GM18526 (cell line): ENCODE measurements around the gene GLT8D2.

Source experiments
- POLR2A ChIP-seq: IDR thresholded peaks from 3 replicates; pipeline ENCODE4 v1.6.1; 2011; ENCODE audit not compliant: insufficient read length; ENCODE audit errors: extremely low read depth

Gene GLT8D2

DNA sequence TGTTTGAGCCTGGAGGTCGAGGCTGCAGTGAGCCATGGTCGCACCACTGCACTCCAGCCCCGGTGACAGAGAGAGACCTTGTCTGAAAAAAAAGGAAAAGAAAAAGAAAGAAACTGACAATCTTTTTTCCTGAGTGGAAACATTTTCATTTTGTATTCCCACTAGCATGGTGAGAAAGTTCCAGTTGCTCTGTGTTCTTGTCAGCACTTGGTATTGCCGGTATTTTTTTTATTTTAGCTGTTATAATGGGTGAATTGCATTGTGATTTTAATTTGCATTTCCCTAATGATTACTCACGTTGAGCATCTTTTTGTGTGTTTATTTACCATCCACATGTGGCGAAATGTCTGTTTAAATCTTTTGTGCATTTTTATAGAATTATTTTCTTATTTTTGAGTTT lies 25.6 kb downstream of the GLT8D2 start:
- no peak for TF ChIP-seq POLR2A

GRCh38 chr12:104023710-104024109 lies 26.3 kb downstream of the GLT8D2 start:
- no peak for TF ChIP-seq POLR2A

GRCh38 chr12:104022786-104023185 lies 27.2 kb downstream of the GLT8D2 start:
- TF ChIP-seq POLR2A: no peak

DNA sequence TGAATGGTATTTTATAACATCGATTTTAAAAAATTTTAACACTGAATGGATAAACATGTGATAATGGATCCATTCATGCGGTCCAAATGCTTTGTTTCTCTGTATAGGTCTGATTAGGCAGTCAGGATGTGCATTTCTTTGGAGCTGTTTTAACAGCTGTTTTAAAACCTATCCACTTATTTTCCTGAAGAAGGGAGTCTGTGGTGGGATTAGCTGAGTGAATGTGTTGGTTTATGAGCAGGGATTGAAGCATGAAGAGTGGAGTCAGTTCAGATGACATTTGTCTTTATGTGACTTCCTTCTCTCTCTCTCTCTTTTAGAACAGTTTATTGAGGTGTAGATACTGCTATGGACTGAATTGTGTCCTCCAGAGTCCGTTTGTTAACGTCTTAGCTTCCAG lies 37.7 kb downstream of the GLT8D2 start:
- no peak for TF ChIP-seq POLR2A

GRCh38 chr12:104011253-104011652 lies 38.7 kb downstream of the GLT8D2 start:
- no peak for TF ChIP-seq POLR2A

GRCh38 chr12:104010606-104011169 lies 39.3 kb downstream of the GLT8D2 start:
- no peak for TF ChIP-seq POLR2A

- no peak for TF ChIP-seq POLR2A
Measured at GRCh38 chr12:104010121-104010520, 39.9 kb downstream of the GLT8D2 start.

DNA sequence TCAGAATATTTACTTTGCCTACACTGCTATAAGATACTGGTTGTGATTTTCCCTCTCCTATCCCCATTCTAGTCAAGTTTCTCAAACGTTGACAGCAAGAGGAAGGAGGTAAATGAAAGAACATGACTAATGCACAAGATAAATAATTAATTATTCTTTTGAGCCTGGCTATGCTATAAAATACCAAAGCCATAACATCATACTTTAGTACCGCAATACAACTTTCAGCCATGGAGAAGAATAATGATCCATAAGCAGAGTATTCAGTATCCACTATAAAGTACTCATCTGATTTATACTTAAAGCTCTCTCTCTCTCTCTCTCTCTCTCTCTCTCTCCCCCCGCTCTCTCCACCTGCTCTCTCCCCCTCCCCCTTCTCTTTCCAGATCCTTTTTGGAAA lies 43.1 kb downstream of the GLT8D2 start:
- no peak for TF ChIP-seq POLR2A

DNA sequence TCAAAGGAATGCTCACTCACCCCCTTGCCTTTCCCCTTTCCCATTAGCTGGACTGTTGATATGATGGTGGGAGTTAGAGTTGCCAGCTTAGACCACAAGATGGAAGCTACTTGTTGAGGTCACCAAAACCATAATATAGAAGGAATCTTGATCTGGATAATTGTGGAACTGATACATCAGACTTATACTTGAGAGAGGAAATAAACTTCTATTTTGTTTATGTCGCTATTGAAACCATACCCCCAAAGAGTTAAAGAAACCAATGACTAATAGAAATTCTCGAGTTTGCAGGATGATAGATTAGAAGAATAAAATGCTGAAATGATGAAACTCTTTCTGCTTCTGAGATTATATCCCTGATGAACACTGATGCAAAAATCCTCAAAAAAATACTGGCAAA lies 46.4 kb downstream of the GLT8D2 start:
- TF ChIP-seq POLR2A: no peak

- no peak for TF ChIP-seq POLR2A
Measured at GRCh38 chr12:104002686-104003085, 47.3 kb downstream of the GLT8D2 start.

DNA sequence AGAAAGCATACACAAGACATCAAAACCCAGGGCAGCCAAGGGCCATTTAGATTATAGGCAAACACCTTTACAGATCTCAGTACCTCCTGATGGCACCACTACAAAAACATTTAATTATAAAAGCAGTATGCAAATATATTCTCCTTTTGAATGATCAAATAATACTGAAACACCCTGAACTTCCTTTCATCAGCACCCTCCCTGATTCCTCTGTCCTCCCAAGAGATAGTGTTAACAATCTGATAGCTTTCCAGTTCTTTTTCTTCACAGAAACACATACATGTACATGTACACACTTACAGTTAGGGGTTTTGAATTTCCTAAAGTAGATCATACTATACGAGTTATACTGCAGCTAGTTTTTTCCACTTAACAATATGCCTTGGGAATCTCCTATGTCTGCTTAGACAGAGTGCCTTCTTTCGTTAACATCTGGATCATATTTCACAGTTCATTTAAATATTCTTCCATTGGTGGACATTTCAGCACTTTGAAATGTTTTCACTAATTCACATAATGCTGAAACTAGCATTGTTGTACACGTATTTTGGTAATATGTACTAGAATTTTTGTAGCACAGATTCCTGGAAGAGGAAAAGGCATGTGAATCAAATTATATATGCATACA lies 49.1 kb downstream of the GLT8D2 start:
- TF ChIP-seq POLR2A: no peak

GRCh38 chr12:103998976-103999375 lies 51.0 kb downstream of the GLT8D2 start:
- TF ChIP-seq POLR2A: no peak

DNA sequence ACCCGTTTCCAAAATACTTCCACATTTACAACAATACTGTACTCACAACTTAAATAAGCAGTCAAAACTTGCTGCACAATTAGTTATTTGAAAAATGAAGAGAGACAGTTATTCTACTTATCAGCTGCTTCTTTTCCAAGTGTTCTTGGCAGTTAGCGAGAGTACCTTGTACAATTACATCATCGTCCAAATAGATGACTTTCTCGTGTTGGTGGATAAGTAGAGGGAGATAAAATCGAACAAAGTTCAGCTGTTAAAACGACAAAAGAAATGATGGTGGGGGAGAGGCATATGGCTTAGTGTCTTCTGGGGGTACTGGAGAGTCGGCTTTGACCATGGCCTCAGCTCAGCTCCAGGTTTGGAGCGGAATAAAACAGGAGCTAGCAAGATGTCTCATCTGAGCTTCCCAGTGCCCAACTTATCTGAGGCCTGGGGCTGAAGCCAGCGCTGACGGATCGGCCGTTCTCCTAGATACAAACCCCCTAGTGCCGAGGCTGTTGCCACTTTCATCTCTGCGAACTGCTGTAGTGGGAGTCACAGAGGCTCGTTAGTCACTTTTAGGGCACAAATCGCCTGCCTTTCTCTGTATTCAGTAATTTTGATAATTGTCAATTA lies 52.6 kb downstream of the GLT8D2 start:
- TF ChIP-seq POLR2A: no peak

DNA sequence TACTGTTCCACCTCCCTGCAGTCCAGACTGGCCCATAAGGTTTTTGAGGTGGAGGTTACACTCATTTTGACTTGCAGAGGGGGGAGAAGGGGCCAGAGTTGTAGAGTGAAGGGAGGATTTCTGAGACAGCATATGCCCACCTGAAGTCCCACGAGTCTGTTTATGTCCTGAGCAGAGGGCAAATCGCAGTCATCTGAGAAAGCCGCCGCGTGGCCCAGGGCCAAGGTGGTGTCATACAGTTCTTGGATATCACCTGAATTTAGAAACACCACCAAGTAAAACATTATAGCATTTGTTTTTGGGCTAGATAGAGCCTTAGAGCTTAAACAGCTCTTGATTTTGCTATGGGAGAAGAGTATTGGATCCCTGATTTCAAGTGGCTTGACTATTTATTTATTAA lies 53.4 kb downstream of the GLT8D2 start:
- TF ChIP-seq POLR2A: no peak

DNA sequence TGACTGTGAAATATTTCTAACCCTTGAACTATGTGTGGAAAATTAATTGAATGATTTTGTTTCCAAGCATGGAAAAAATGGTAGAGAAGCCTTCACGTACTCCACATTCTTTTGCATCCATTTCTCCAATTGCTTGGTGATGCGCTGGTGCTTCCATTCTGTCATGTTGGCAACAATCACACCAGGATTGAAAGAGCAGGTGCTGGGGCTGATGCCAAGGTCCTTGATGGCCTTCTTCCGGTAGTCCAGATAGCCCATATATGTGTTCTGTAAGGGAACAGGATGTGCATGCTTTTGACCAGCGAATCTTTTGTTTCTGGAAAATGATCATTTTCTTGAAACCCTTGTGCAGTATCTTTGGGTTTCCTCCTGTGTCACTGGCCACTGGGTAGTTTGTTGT lies 55.8 kb downstream of the GLT8D2 start:
- TF ChIP-seq POLR2A: no peak

GRCh38 chr12:103986829-103987228 lies 63.2 kb downstream of the GLT8D2 start:
- TF ChIP-seq POLR2A: no peak

DNA sequence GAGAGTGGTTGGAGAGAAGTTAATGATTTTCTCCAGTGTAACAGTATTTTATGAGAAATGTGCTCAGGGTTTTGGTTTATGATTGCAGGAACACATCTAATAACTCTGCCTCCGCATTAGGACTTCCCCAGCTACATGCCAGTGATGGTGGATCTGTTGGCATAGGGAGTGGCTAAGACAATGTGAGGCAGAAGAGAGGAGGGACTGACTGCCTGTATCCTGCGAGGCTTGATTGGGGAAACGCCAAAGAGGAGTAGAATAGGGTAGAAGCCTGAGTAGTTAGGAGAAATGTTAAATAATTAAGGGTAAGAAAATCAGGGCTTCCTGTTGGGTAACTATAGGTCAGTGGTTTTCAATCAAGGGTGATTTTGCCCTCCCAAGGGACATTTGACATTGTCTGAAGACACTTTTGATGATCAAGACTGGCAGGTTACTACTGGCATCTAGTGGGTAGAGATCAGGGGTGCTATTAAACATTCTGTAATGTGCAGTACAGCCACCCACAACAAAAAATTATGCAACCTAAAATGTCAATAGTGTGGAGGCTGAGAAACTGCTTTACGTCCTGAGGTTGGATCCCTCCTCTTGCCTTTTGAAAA lies 71.5 kb downstream of the GLT8D2 start:
- TF ChIP-seq POLR2A: no peak

DNA sequence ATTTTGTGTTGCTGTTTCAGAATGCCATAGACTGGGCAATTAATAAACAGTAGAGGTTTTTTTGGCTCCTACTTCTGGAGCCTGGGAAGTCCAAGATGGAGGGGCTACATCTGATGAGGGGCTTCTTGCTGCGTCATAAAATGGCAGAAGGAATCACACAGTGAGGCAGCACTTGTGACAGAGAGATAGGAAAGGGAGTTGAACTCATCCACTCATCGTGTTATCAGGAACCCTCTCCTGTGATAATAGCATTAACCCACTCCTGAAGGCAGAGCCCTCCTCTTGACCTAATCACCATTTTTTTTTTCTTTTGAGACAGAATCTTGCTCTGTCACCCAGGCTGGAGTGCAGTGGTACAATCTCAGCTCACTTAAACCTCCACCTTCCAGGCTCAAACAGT lies 74.6 kb downstream of the GLT8D2 start:
- no peak for TF ChIP-seq POLR2A
